ENCODE data around the gene SYT13.

Gene SYT13, protein sequence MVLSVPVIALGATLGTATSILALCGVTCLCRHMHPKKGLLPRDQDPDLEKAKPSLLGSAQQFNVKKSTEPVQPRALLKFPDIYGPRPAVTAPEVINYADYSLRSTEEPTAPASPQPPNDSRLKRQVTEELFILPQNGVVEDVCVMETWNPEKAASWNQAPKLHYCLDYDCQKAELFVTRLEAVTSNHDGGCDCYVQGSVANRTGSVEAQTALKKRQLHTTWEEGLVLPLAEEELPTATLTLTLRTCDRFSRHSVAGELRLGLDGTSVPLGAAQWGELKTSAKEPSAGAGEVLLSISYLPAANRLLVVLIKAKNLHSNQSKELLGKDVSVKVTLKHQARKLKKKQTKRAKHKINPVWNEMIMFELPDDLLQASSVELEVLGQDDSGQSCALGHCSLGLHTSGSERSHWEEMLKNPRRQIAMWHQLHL

DNA sequence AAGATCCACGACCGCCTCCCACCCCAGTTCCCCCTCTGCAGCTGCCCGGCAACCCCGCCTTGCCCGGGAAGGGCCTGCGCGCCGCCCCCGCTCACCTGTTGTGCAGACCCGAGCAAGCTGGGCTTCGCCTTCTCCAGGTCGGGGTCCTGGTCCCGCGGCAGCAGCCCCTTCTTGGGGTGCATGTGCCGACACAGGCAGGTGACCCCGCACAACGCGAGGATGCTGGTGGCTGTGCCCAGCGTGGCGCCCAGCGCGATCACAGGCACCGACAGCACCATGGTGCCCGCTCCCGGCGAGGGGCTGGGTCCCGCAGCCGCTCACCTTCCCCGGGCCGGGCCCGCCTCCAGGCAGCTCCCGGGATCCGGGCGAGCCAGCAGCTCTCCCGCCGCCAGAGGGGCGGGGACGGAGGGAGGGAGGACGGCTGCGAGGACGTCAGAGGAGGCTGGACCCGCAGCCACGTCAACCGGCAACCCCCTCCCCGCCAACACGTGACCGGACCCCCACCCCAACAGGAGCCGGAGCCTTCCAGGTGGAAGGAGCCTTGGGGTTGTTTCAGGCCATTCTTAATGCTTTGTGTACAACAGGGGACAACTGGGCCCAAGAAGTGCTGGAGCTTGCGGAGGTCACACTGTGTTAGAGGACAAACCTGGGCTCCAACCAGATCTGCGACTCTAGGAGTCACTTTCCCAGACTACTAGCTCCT is at the start of gene SYT13:
Gene SYT13, minus strand, starts transcription at position 412 of the 703 bp plus-strand sequence. Its CDS starts 134 bp downstream, at position 278.
- DNase-seq (ENCODE audit: low spot score) = no peak

GRCh38 chr11:45335434-45335833 is 49.3 kb upstream of the SYT13 start:
- no peak for DNase-seq (ENCODE audit: low spot score)

- no peak for DNase-seq (ENCODE audit: low spot score)
Measured at GRCh38 chr11:45334836-45335235, 48.7 kb upstream of the SYT13 start.

DNA sequence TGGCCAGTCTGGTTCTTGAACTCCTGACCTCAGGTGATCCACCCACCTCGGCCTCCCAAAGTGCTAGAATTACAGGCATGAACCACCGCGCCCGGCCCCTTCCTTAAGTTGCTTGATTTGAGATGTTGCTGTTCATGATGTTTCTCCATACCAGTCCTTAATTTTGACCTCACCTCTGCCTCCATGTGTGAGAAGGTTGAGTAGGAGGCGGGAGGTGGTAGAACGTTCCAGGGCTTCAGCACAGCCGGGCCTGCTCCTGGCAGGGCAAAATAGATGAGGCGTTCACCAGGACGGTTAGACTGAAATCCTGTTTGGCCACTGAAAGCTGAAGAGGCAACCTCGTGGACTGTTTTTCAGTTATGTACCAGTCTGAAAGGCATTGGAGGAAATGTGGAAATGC is 48.3 kb upstream of the SYT13 start:
- DNase-seq (ENCODE audit: low spot score) = no peak

GRCh38 chr11:45333001-45333971 is 47.1 kb upstream of the SYT13 start:
- peak; percentile 69 for DNase-seq (ENCODE audit: low spot score)

DNA sequence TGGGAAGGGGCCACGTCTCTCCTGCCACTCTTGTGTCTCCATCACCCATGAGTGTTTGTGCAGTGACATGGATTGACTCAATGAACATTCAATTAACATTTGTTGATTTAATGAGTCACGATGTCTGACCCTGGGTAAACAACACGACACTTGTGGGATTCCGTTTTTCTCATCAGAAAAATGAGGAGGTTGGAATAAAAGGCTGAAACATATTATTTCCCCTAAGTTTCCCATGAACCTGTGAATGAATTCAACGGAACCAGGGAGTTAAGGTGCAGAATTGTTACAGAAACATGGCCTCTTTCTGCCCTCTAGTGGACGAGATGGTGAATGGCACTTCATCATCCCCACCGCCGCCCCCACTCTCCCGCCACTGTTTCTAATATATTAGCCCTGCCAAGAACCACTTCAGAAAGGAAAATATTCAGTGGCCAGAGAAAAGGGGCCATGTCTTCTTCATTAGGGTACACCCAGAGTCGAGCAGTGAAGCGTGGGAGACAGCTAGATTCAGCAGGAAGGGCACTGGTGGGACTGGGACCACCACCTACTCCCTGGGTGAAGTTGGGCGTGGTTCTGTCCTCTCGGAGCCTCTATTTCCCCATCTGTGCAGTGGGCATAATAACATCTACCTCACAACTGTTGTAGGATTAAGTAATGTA is 46.3 kb upstream of the SYT13 start:
- peak; percentile 63 for DNase-seq (ENCODE audit: low spot score)

DNA sequence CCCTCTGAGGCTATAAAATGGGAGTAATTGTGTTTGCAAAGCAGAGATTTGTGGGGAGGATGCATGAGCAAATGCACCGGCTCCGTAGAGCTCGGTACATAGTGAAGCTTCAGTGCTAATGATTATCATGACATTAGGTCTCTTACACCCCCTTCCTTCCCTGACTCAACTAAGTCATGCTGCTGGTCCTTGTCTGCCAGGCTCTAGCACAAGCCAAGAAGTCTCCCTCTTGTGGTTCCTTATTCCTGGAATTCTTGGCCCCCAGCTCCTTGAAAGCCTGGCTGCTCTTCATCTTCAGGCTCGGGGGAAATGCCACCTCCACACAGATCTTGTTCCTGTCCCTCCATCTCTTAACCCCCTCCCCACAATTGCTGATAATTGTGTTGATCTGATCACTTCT is 45.7 kb upstream of the SYT13 start:
- no peak for DNase-seq (ENCODE audit: low spot score)

DNA sequence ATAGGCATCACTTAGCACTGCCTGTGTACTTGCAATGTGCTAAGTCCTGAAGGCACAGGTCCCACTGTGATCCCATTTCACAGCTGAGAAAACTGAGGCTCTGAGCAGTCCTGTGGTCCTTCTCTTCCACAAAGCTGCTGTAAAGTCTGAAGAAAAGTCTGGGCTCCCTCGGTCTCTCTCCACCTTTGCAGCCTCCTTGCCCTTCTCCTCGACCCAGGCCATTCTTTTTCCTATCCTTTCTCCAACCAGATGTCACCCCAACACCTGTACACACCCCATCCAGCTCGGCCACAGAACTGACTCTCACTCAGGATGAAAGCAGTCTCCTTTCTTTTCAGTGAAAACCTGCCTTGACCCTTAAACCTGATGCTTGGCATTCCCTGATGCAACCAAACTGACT is 42.6 kb upstream of the SYT13 start:
- DNase-seq (ENCODE audit: low spot score) = no peak

DNA sequence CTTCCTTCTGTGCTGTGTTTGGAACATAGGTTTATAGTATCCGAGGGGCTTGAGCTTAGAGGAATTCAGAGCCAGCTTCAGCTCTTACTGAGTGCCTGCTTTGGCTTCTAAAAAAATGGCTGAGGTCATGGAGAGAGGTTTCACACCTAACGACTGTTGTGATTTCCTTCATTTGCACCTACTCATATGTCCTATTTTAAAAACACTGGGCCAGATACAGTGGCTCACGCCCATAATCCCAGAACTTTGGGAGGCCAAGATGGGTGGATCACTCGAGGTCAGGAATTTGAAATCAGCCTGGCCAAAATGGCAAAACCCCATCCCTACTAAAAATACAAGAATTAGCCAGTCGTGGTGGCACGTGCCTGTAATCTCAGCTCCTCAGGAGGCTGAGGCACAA is 38.3 kb upstream of the SYT13 start:
- no peak for DNase-seq (ENCODE audit: low spot score)

DNA sequence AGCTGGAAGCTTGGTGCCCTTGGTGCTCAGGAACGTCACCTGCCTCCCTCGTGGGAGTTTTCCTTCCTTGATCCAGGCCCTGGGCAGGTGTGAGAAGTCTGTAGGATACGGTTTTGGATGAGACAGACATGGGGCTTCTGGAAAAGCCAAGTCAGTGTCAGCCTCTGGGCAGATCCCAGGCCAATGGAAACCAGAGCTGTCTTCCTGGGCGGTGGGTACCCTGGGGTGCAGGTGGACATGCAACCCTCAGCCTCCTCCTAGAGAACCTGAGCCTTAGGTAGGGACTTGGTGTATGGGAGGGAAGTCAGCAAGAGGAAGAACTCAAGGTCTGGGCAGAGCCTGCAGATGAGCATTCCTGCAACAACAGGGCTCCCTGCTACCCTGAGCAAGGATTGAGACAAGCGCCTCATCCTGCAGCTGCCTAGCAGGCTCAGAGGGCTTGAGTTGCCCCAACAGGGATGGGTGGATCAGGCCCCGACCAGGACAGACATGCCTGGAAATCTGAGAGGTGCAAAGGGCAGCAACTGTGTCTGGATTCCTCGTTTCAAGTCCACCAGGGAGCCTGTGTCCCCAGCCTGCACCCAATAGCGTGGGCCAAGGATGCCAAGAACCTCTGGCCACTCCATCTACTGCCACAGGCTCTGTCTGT is 37.6 kb upstream of the SYT13 start:
- DNase-seq (ENCODE audit: low spot score) = no peak

DNA sequence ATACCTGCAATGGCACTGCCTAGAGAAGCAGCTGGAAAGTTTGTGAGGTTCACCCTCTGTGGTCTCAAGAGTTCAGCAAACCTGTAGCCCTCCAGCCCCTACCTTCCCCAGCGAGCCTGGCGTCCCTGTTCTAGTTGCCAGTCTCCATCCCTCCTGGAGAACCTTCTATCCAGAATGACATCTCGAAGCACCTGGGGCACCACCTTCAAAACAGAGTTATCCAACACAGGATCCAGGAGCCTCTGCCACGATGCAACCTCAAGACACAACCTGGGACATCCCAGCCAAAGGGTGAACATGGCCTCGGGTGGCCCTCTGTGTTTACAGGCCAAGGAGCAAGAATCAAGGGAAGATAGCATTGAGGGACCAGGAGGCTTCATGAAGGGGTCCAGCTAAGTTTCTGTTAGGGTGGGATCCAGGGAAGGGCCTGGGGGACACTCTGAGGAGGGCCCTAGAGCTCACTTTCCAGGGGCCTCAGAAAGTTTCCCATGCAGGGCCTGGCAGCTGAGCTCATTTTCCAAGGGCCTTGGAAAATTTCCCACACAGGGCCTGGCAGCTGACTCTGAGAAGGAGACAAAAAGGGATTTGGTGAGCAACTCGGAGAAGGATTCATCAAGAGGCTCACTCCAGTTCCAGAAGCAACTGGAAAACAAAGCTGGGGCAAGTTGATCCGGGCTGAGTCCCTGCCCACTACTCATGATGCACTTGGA is 36.9 kb upstream of the SYT13 start:
- no peak for DNase-seq (ENCODE audit: low spot score)

DNA sequence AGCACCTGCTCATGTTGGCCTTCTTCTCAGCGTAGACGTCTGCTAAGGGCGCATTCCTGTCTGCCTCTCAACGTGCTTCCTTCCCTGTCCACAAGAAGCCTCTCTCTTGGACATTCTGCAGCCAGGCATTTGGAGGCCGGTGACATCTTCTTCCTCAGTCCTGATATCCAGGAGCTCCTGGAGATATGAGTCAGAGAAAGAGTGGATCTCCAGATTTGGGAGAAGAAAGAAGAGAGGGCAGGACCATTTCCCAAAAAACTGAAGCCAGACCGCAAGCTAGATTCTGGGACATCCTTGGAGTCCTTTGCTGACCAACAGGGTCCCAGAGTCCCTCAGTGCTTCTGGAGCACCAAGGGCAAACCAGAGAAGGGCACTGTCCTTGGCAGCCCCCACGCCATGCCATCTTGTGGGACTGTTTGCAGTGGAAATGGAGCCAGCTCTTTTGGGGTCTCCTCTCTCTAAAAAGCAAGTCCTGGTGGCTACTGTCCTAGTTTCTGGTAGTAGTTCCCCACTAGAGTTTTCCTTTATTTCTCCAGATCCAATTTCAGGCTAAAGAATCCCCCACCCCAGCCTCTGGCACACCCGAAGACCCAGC is 36.1 kb upstream of the SYT13 start:
- no peak for DNase-seq (ENCODE audit: low spot score)

DNA sequence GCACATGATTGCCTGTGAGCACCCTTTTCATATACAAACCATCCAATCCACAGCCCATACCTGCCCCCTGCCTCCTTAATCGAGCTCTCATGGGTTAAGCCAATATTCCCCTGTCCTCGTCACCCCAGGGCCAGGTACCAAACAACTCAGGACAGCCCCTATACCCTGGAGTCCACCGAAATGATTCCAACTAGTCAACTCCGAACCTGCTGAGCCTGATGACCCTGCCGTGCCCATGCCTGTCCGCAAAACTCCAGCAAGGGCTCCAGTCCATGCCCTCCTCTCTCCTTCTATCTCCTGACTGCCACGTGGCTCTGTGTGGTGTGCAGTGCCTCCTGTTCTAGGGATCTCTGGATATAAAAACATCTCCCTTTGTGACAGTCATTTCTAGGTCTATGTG is 35.5 kb upstream of the SYT13 start:
- no peak for DNase-seq (ENCODE audit: low spot score)

- DNase-seq (ENCODE audit: low spot score) = no peak
Measured at GRCh38 chr11:45321031-45321595, 35.0 kb upstream of the SYT13 start.

- no peak for DNase-seq (ENCODE audit: low spot score)
Measured at GRCh38 chr11:45320371-45320770, 34.2 kb upstream of the SYT13 start.

DNA sequence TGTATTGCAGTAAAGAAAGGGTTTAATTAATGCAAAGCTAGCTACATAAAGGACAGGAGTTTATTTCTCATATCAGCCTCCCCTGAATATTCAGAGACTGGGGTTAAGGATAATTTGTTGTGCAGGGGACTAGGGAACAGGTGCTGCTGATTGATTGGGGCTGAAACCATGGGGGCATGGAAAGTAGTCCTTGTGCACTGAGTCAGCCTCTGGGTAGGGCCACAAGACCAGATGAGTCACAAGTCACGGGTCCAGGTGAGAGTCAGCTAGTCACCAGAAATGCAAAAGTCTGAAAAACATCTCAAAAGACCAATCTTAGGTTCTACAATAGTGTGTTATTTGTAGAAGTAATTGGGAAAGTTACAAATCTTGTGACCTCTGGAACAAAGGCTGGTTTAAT is 32.9 kb upstream of the SYT13 start:
- DNase-seq (ENCODE audit: low spot score) = no peak

GRCh38 chr11:45318516-45318915 is 32.4 kb upstream of the SYT13 start:
- no peak for DNase-seq (ENCODE audit: low spot score)

- DNase-seq (ENCODE audit: low spot score) = no peak
Measured at GRCh38 chr11:45316258-45316657, 30.1 kb upstream of the SYT13 start.

DNA sequence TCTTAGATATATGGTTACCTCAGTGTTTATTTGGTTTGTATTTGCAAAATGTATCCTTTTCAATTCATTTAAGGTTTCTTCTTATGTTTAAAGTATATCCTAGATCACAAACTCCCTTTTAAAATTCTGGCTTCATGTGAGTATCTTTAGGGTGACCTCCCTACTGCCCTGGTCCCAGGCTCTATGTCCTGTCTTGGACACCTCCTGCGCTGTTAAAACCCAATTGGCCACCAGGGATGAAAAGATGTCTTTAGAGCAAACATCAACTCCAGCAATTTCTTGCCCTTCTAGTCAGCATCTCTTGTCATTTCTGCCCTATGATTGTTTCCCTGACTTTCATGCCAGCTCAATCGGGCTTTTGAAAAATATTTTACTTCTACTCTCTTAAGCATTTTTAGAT is 28.8 kb upstream of the SYT13 start:
- DNase-seq (ENCODE audit: low spot score) = no peak
